GM21786 (cell line): Measurements from ENCODE around the gene NR1D1.

Experiments used
- ATAC-seq: cut with Tn5 transposase; IDR thresholded peaks from one replicate; pipeline ENCODE4 v1.9.1; 2021; ENCODE audit not compliant: unreplicated experiment

NR1D1 gene

GRCh38 chr17:40076591-40076990, 23.8 kb downstream of the NR1D1 start:
- ATAC-seq, result no peak

GRCh38 chr17:40075942-40076498, 24.4 kb downstream of the NR1D1 start:
- ATAC-seq, result no peak

- ATAC-seq, result no peak
Measured at GRCh38 chr17:40075201-40075941, 25.0 kb downstream of the NR1D1 start.

GRCh38 chr17:40074871-40075200, 25.6 kb downstream of the NR1D1 start:
- no peak for ATAC-seq

GRCh38 chr17:40074175-40074512, 26.2 kb downstream of the NR1D1 start:
- no peak for ATAC-seq

GRCh38 chr17:40073454-40074174, 26.8 kb downstream of the NR1D1 start:
- ATAC-seq, result no peak

GRCh38 chr17:40072735-40073346, 27.5 kb downstream of the NR1D1 start:
- no peak for ATAC-seq

- ATAC-seq, result no peak
Measured at GRCh38 chr17:40072040-40072734, 28.2 kb downstream of the NR1D1 start.

- no peak for ATAC-seq
Measured at GRCh38 chr17:40071313-40072039, 28.9 kb downstream of the NR1D1 start.

GRCh38 chr17:40070709-40071312, 29.6 kb downstream of the NR1D1 start:
- ATAC-seq, result no peak

GRCh38 chr17:40069751-40070708, 30.4 kb downstream of the NR1D1 start:
- ATAC-seq, result no peak

GRCh38 chr17:40068917-40069750, 31.3 kb downstream of the NR1D1 start:
- no peak for ATAC-seq

- no peak for ATAC-seq
Measured at GRCh38 chr17:40068584-40068916, 31.8 kb downstream of the NR1D1 start.

GRCh38 chr17:40068129-40068581, 32.2 kb downstream of the NR1D1 start:
- no peak for ATAC-seq

- ATAC-seq, result no peak
Measured at GRCh38 chr17:40067710-40068109, 32.7 kb downstream of the NR1D1 start.

GRCh38 chr17:40065769-40066510, 34.4 kb downstream of the NR1D1 start:
- ATAC-seq, result no peak

- ATAC-seq, result no peak
Measured at GRCh38 chr17:40064971-40065768, 35.2 kb downstream of the NR1D1 start.
